K562 (cell line): ENCODE data around the gene GADD45B. TPM values are rescaled to one million over a fixed set of nuclear protein-coding genes. Genes with fewer than 3 reads are reported as not detected.

Experiments
- ATF2 ChIP-seq: sonication (generic); formaldehyde crosslinking; IDR thresholded peaks from 2 replicates; pipeline ENCODE4 v1.8.1; 2022; ENCODE audit warnings: missing genetic modification reagents
- CEBPB ChIP-seq: fragments of 450-650 bp; IDR thresholded peaks from 2 replicates; pipeline ENCODE4 v1.6.1; 2016; ENCODE audit warnings: missing genetic modification characterization, missing compliant biosample characterization
- CTBP1 ChIP-seq: fragments of 450-650 bp; IDR thresholded peaks from 2 replicates; pipeline ENCODE4 v1.6.1; 2016; ENCODE audit warnings: borderline replicate concordance
- DLX4 ChIP-seq: fragments of 250-450 bp; sonication (Bioruptor Pico); IDR thresholded peaks from 2 replicates; pipeline ENCODE4 v1.6.1; 2021; ENCODE audit warnings: mild to moderate bottlenecking
- E2F3 ChIP-seq: fragments of 250-450 bp; sonication (Bioruptor Pico); IDR thresholded peaks from 2 replicates; pipeline ENCODE4 v1.4.0; 2020; ENCODE audit warnings: mild to moderate bottlenecking
- ETV6 ChIP-seq, 3 experiments: fragments of 150-350 bp in 1 of 3; sonication (generic) in 1 of 3; formaldehyde crosslinking in 1 of 3; IDR thresholded peaks; 2 replicates each; pipeline versions ENCODE4 v1.6.1 to v1.8.0; 2014 to 2022; ENCODE audit warnings: borderline replicate concordance in 2 of 3, low read depth in 2 of 3, antibody characterized with exemption in 1 of 3, low read length in 1 of 3, mild to moderate bottlenecking in 1 of 3, missing genetic modification reagents in 1 of 3
- HDAC3 ChIP-seq: fragments of 450-650 bp; IDR thresholded peaks from 2 replicates; pipeline ENCODE4 v1.6.1; 2018; ENCODE audit warnings: borderline replicate concordance, mild to moderate bottlenecking, moderate library complexity; ENCODE audit not compliant: partially characterized antibody
- HINFP ChIP-seq: fragments of 450-650 bp; conservative IDR thresholded peaks from 2 replicates; pipeline ENCODE4 v1.6.1; 2016; ENCODE audit warnings: missing genetic modification characterization, low read depth, mild to moderate bottlenecking, control low read depth, missing compliant biosample characterization
- ID3 ChIP-seq, 2 experiments: fragments of 250-450 bp in 1 of 2; fragments of 450-650 bp in 1 of 2; sonication (Bioruptor Pico) in 1 of 2; IDR thresholded peaks; 2 replicates each; pipeline versions ENCODE4 v1.6.1 to v1.8.0; 2016 to 2021; ENCODE audit warnings: mild to moderate bottlenecking in 2 of 2, moderate library complexity in 2 of 2, missing compliant biosample characterization in 1 of 2, missing genetic modification characterization in 1 of 2
- KLF6 ChIP-seq: fragments of 250-450 bp; sonication (Bioruptor Pico); IDR thresholded peaks from 2 replicates; pipeline ENCODE4 v1.4.0; 2020; ENCODE audit warnings: mild to moderate bottlenecking, moderate library complexity, borderline replicate concordance
- L3MBTL2 ChIP-seq: fragments of 450-650 bp; IDR thresholded peaks from 2 replicates; pipeline ENCODE4 v1.6.1; 2016; ENCODE audit warnings: mild to moderate bottlenecking, moderate library complexity
- MAX ChIP-seq: sonication (generic); formaldehyde crosslinking; IDR thresholded peaks from 2 replicates; pipeline ENCODE4 v1.9.0; 2022; ENCODE audit warnings: mild to moderate bottlenecking, missing genetic modification reagents
- POLR2AphosphoS5 ChIP-seq: IDR thresholded peaks from 2 replicates; pipeline ENCODE4 v1.6.1; 2011; ENCODE audit warnings: mild to moderate bottlenecking, low read depth, low read length, moderate library complexity; ENCODE audit not compliant: control insufficient read depth, insufficient read depth
- SMARCA4 ChIP-seq: fragments of 450-650 bp; IDR thresholded peaks from 2 replicates; pipeline ENCODE4 v1.6.1; 2016
- ZBTB26 ChIP-seq: fragments of 450-650 bp; formaldehyde crosslinking; IDR thresholded peaks from 2 replicates; pipeline ENCODE4 v1.4.0; 2022; ENCODE audit warnings: missing genetic modification characterization
- ZC3H4 ChIP-seq: sonication (generic); formaldehyde crosslinking; IDR thresholded peaks from 2 replicates; pipeline ENCODE4 v1.9.0; 2021; ENCODE audit warnings: missing genetic modification reagents, borderline replicate concordance
- ZNF316 ChIP-seq: fragments of 450-650 bp; IDR thresholded peaks from 2 replicates; pipeline ENCODE4 v1.6.1; 2016
- ZNF511 ChIP-seq: sonication (generic); formaldehyde crosslinking; IDR thresholded peaks from 2 replicates; pipeline ENCODE4 v1.8.0; 2022; ENCODE audit warnings: mild to moderate bottlenecking, missing genetic modification reagents
- ZNF830 ChIP-seq: fragments of 250-450 bp; sonication (Bioruptor Pico); IDR thresholded peaks from 2 replicates; pipeline ENCODE4 v1.5.0; 2021; ENCODE audit warnings: mild to moderate bottlenecking
- ZZZ3 ChIP-seq: fragments of 450-650 bp; IDR thresholded peaks from 2 replicates; pipeline ENCODE4 v1.6.1; 2016; ENCODE audit warnings: antibody characterized with exemption, mild to moderate bottlenecking, moderate library complexity
- polyA plus RNA-seq, 8 experiments: library from polyadenylated mRNA; depleted of rRNA in 4 of 8; stranded (reverse) in 5 of 8; unstranded in 3 of 8; fragments of >200 nt; fragmentation: Nextera tagmentation in 2 of 8; fragmentation: Illumina TruSeq in 1 of 8; extraction: Ambion mirVana in 2 of 8; extraction: Trizol in 1 of 8; gene quantifications; 2 replicates each; pipeline versions ENCODE4 v1.2.1 to v1.2.3, GENCODE V29; 2011 to 2014; ENCODE audit warnings: inconsistent platforms in 1 of 8, missing spikeins in 1 of 8
- total RNA-seq, 7 experiments: library from RNA; depleted of rRNA in 6 of 7; stranded (reverse); fragments of >200 nt in 6 of 7; fragmentation: Illumina TruSeq in 2 of 7; extraction: Trizol in 2 of 7; gene quantifications; 2 replicates each; pipeline versions ENCODE4 v1.2.1 to v1.2.3, GENCODE V29; 2011 to 2021; ENCODE audit warnings: low replicate concordance in 1 of 7

Gene GADD45B
- total and polyA plus RNA-seq, 9 of the 15 experiments (the other 6 are each of a cell fraction or from before 2014, with no cell fraction given): 0.06 to 4.1 (median 2.1) TPM

- TF ChIP-seq ZNF830 (CRISPR knock-in tag): no peak
- peak; percentile 85; the same call in 1 of the 2 replicates for TF ChIP-seq E2F3 (CRISPR knock-in tag)
- TF ChIP-seq ZNF316: no peak
- TF ChIP-seq ZC3H4: no peak
- peak; percentile 75 for TF ChIP-seq POLR2AphosphoS5
- TF ChIP-seq CEBPB: peak; percentile 99
- TF ChIP-seq CTBP1: no peak; the same call in 1 of the 2 replicates
- TF ChIP-seq ZZZ3: no peak
- TF ChIP-seq KLF6 (CRISPR knock-in tag): no peak; the same call in 1 of the 2 replicates
- 0 out of 2 replicates have a peak, but pooled peaks have one; percentile 71 for TF ChIP-seq ZBTB26 (CRISPR knock-in tag)
- no peak for TF ChIP-seq HDAC3
- peak; percentile 59; the same call in 1 of the 2 replicates for TF ChIP-seq ZNF511 (CRISPR knock-in tag)
- no peak for TF ChIP-seq ATF2
- TF ChIP-seq DLX4 (CRISPR knock-in tag): no peak
- no peak for TF ChIP-seq HINFP (tag)
- no peak for TF ChIP-seq ETV6 (IDR thresholded peaks at IDR 0.05; ENCODE audit: borderline replicate concordance in 1 of 2, low read depth in 2 of 2, low read length in 1 of 2)
- TF ChIP-seq ETV6 (CRISPR knock-in tag; IDR thresholded peaks at IDR 0.05; ENCODE audit: borderline replicate concordance): no peak
- peak; percentile 33; the same call in 1 of the 2 replicates for TF ChIP-seq L3MBTL2
- TF ChIP-seq MAX (CRISPR knock-in tag): peak; percentile 95
- TF ChIP-seq SMARCA4: no peak
- no peak for TF ChIP-seq ID3 (CRISPR knock-in tag; IDR thresholded peaks at IDR 0.05)
- peak; percentile 14; the same call in 1 of the 2 replicates for TF ChIP-seq ID3 (tag; IDR thresholded peaks at IDR 0.05)
Observed at GRCh38 chr19:2427429-2428320, 48.3 kb upstream of the GADD45B start, which contains the start of gene TIMM13 (continued).
